ENCODE results near the gene PARD3B. TPM values are rescaled to one million over a fixed set of nuclear protein-coding genes. Genes with fewer than 3 reads are reported as not detected.

The PARD3B gene
- total RNA-seq, 4 donors from 2014 or later = 32.8 to 69.6 (median 47.3) TPM

GRCh38 chr2:204790076-204790475 lies 244.8 kb downstream of the PARD3B start:
- no peak for TF ChIP-seq CTCF (IDR thresholded peaks at IDR 0.05; ENCODE audit: low read depth)

GRCh38 chr2:204791230-204791629 lies 246.0 kb downstream of the PARD3B start:
- no peak for TF ChIP-seq CTCF (IDR thresholded peaks at IDR 0.05; ENCODE audit: low read depth)

GRCh38 chr2:204794624-204795023 lies 249.3 kb downstream of the PARD3B start:
- TF ChIP-seq CTCF (IDR thresholded peaks at IDR 0.05; ENCODE audit: low read depth) = no peak

GRCh38 chr2:204795156-204795555 lies 249.9 kb downstream of the PARD3B start:
- no peak for TF ChIP-seq CTCF (IDR thresholded peaks at IDR 0.05; ENCODE audit: low read depth)

GRCh38 chr2:204796581-204796980 lies 251.3 kb downstream of the PARD3B start:
- no peak for TF ChIP-seq CTCF (IDR thresholded peaks at IDR 0.05; ENCODE audit: low read depth)

GRCh38 chr2:204799791-204800190 lies 254.5 kb downstream of the PARD3B start:
- no peak for TF ChIP-seq CTCF (IDR thresholded peaks at IDR 0.05; ENCODE audit: low read depth)

- TF ChIP-seq CTCF (IDR thresholded peaks at IDR 0.05; ENCODE audit: low read depth) = no peak
Measured at GRCh38 chr2:204808494-204808893, 263.2 kb downstream of the PARD3B start.

Measured in subcutaneous adipose tissue (tissue), 4 donors.